ENCODE measurements around the gene WNT3A. TPM values are rescaled to one million over a fixed set of nuclear protein-coding genes. Genes with fewer than 3 reads are reported as not detected.

The WNT3A gene
- polyA plus RNA-seq, 3 donors: not detected

GRCh38 chr1:228106800-228107054 is 99.9 kb downstream of the WNT3A start:
- Mint-ChIP-seq H3K4me1 (peaks cover 48% of the 10 kb centered on the region), H3K9me3 (peaks cover 0 to 3% (median 1%) of the 10 kb centered on the region in 7 donors), H3K27ac (peak overlapping the region in 2 of 7 donors; percentile 55 to 60), H3K36me3 (peaks cover 13 to 21% of the 10 kb centered on the region in 2 donors), H3K27me3 (ENCODE audit: low read depth in 3 of 3) (no peaks in the 10 kb centered on the region), H3K4me3 (no peak overlapping the region)
- Histone ChIP-seq H3K4me3 (replicated peaks in 1 of 3; ENCODE audit: low read depth in 2 of 3, low read length in 3 of 3) (no peak overlapping the region), H2AFZ (ENCODE audit: insufficient read depth, low read depth, low read length, poor library complexity, severe bottlenecking) (no peak overlapping the region), H3K36me3 (replicated peaks in 1 of 2; ENCODE audit: control insufficient read depth in 1 of 2, insufficient read depth in 2 of 2, low read length in 2 of 2) (peaks cover 11 to 21% of the 10 kb centered on the region in 2 donors), H3K4me1 (ENCODE audit: control insufficient read depth in 1 of 2, insufficient read depth in 2 of 2, low read length in 2 of 2) (peaks cover 44 to 63% of the 10 kb centered on the region in 2 donors), H3K9ac (ENCODE audit: insufficient read depth, low read length, poor library complexity, severe bottlenecking) (no peak overlapping the region), H3K79me2 (ENCODE audit: insufficient read depth, low read length) (peaks cover 50% of the 10 kb centered on the region), H3K27ac (ENCODE audit: low read depth in 1 of 2, low read length in 2 of 2) (no peak overlapping the region), H3K27me3 (ENCODE audit: control insufficient read depth in 2 of 2, insufficient read depth in 2 of 2, low read length in 2 of 2) (no peaks in the 10 kb centered on the region), H4K20me1 (ENCODE audit: insufficient read depth, low read length) (peaks cover 2% of the 10 kb centered on the region), H3K9me3 (replicated peaks in 1 of 2; ENCODE audit: control insufficient read depth in 1 of 2, insufficient read depth in 1 of 2, low read length in 2 of 2) (no peaks in the 10 kb centered on the region), H3K4me2 (replicated peaks; ENCODE audit: extremely low read depth, low read length, poor library complexity, severe bottlenecking) (no peak overlapping the region)
- WGBS (ENCODE audit: insufficient coverage): 95% methylated on average over 9 of the region's 9 CpGs
- TF ChIP-seq CTCF (IDR thresholded peaks at IDR 0.05): no peak
- no peak for DNase-seq
- intact Hi-C loops (cut with micrococcal nuclease): loop anchor here in 1 of 2 donors (5.0 kb wide), 1 partner anchor 36 kb away; the partner anchor contains the start of gene GUK1

- Mint-ChIP-seq H3K9me3 (peaks cover 0 to 3% (median 1%) of the 10 kb centered on the region in 7 donors), H3K4me1 (peaks cover 48% of the 10 kb centered on the region), H3K27ac (peak overlapping the region in 4 of 7 donors; percentile 89 to 96 (median 94)), H3K27me3 (ENCODE audit: low read depth in 3 of 3) (no peaks in the 10 kb centered on the region), H3K36me3 (peaks cover 13 to 21% of the 10 kb centered on the region in 2 donors), H3K4me3 (no peak overlapping the region)
- Histone ChIP-seq H2AFZ (ENCODE audit: insufficient read depth, low read depth, low read length, poor library complexity, severe bottlenecking) (no peak overlapping the region), H3K27ac (ENCODE audit: low read depth in 1 of 2, low read length in 2 of 2) (peak overlapping the region in 1 of 2 donors; percentile 98), H3K4me1 (ENCODE audit: control insufficient read depth in 1 of 2, insufficient read depth in 2 of 2, low read length in 2 of 2) (peaks cover 36 to 55% of the 10 kb centered on the region in 2 donors), H3K4me2 (replicated peaks; ENCODE audit: extremely low read depth, low read length, poor library complexity, severe bottlenecking) (peak overlapping the region; percentile 92), H3K27me3 (ENCODE audit: control insufficient read depth in 2 of 2, insufficient read depth in 2 of 2, low read length in 2 of 2) (no peaks in the 10 kb centered on the region), H3K36me3 (replicated peaks in 1 of 2; ENCODE audit: control insufficient read depth in 1 of 2, insufficient read depth in 2 of 2, low read length in 2 of 2) (peaks cover 11 to 21% of the 10 kb centered on the region in 2 donors), H3K79me2 (ENCODE audit: insufficient read depth, low read length) (peaks cover 41% of the 10 kb centered on the region), H3K9me3 (replicated peaks in 1 of 2; ENCODE audit: control insufficient read depth in 1 of 2, insufficient read depth in 1 of 2, low read length in 2 of 2) (no peaks in the 10 kb centered on the region), H4K20me1 (ENCODE audit: insufficient read depth, low read length) (no peaks in the 10 kb centered on the region), H3K9ac (ENCODE audit: insufficient read depth, low read length, poor library complexity, severe bottlenecking) (no peak overlapping the region), H3K4me3 (replicated peaks in 1 of 3; ENCODE audit: low read depth in 2 of 3, low read length in 3 of 3) (no peak overlapping the region)
- no peak for TF ChIP-seq CTCF (IDR thresholded peaks at IDR 0.05)
- 90% methylated on average over 19 of the region's 19 CpGs for WGBS (ENCODE audit: insufficient coverage)
- intact Hi-C loops (cut with micrococcal nuclease): loop anchor here (1.0 to 5.0 kb wide), 3 partner anchors 25 to 59 kb away; partner anchors contain the start of genes ARF1 (in 1 of the 2) and GUK1 (in 1 of the 2)
- no peak for DNase-seq
Measured at GRCh38 chr1:228107636-228108035, 100.8 kb downstream of the WNT3A start.
